SHP77 treated with DMSO at 0.1 percent for 48 hours (cell line): ENCODE data around the gene SHBG.
"Not testable (repeated sequence)": the region's sequence is repeated elsewhere in the genome, so short reads cannot be mapped to it uniquely, and the experiment has no call there.

ENCODE experiments used
- DNase-seq: peaks from one replicate; lab custom pipeline; 2025; lab: John Stamatoyannopoulos, UW

The SHBG gene

DNA sequence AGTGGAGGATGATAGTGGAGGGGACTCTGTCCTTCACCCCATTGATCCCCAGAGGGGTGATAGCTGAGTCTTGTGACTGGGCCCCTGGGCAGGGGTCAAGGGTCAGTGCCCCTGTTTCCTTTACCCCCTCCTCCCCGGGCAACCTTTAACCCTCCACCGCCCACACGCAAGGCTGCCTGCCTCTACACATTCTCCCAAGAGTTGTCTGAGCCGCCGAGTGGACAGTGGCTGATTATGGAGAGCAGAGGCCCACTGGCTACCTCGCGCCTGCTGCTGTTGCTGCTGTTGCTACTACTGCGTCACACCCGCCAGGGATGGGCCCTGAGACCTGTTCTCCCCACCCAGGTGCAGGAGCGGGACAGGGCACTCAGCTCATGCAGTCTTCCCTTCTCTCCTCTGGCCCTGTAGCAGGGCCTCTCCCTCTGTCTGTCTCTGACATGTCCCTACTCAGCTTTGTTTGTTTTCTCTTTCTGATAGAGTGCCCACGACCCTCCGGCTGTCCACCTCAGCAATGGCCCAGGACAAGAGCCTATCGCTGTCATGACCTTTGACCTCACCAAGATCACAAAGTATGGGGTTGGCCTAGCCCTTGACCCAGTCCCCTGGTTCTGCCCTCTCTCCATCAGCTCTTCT, at the start of gene SHBG:
SHBG (plus strand) TSS at position 197 of the 633 bp plus-strand sequence; CDS start at position 235, 38 bp downstream.
- no peak for DNase-seq

DNA sequence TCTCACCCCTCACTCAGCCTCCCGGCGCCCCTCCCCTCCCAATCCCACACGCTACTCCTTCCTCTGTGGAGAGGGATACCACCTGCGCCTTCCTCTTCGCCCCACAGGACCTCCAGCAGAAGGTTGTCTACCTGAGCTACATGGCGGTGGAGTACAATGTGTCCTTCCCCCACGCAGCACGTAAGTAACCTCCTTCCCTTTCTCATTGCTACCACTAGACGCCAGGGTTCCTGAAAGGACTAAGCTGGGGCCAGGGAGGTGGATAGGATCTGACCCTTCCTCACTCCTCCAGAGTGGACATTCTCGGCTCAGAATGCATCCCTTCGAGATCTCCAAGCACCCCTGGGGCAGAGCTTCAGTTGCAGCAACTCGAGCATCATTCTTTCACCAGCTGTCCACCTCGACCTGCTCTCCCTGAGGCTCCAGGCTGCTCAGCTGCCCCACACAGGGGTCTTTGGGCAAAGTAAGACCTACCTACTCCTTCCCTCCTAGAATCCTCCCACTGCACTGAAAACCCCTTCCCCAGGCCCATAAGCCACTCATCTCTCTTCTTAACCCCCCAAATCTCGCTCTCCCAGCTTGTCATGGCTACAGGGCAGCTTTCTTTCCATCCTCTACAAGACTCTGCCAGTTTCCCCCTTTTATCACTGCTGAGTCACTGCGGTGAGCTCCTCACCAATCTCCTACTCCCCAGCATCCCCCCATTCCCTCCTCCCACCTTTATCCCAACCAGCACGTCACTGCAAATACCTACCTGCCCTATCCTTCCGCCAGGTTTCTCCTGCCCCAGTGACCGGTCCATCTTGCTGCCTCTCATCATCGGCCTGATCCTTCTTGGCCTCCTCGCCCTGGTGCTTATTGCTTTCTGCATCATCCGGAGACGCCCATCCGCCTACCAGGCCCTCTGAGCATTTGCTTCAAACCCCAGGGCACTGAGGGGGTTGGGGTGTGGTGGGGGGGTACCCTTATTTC, 49.0 kb upstream of the SHBG start:
- DNase-seq: no peak

- DNase-seq: no peak
Observed at GRCh38 chr17:7582396-7583252, 47.3 kb upstream of the SHBG start.

GRCh38 chr17:7583253-7584109, 46.5 kb upstream of the SHBG start, which contains the start of gene MPDU1:
Gene MPDU1, plus strand, starts transcription at chr17:7583852. Its CDS starts 11 bp downstream, at chr17:7583863.
- peak; percentile 98 for DNase-seq

DNA sequence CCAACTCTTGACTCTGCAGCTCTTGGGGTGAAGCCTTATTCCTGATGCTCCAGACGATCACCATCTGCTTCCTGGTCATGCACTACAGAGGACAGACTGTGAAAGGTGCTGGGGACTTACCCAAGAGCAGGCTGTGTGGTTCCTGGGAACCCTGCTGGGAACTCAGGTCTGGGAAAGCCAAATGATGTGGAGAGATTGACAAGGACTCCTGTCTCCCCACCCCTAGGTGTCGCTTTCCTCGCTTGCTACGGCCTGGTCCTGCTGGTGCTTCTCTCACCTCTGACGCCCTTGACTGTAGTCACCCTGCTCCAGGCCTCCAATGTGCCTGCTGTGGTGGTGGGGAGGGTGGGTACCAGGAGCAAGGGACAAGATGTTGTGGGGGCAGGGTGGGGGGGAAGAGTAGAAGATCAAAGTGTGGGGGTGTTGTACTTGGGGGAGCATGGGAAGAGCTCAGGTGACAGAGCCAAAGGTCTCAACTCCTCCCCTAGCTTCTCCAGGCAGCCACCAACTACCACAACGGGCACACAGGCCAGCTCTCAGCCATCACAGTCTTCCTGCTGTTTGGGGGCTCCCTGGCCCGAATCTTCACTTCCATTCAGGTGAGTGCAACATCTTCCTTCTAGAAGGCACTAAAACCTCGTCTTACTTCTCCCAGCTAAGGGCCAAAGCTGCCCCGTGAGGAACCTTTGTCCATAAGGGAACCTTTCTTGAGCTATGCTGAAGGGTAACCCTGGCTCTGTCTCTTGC, 43.1 kb upstream of the SHBG start:
- DNase-seq: peak; percentile 19

DNA sequence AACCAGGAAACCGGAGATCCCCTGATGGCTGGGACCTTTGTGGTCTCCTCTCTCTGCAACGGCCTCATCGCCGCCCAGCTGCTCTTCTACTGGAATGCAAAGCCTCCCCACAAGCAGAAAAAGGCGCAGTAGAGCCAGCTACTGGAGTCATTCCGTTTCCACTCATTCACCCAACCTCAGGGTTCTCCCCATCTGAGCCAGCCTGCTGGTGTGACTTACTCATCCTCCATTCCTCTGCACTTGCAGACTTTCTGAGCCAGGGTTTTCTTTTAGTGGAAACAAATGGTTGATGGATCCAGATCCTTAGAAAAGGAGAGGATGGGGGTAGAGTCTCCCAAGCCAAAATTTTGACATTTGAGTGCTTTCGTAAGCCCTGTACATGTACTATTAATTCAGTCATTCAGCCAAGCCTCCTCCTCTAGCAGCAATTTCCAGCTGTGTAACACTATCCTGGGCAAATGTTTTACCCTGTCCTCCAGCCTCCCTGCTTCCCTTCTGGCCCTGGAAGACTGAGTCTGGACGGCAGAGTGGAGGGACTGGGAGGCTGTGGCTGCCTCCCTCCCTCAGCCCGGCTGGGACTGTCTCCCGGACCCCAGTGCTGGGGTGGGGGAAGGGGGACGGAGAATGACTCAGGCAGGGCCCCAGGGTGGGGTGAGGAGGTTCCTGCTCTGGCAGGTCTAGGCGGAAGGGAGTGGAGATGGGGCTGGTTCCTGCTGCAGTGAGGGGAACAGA, 42.3 kb upstream of the SHBG start:
- DNase-seq: no peak

DNA sequence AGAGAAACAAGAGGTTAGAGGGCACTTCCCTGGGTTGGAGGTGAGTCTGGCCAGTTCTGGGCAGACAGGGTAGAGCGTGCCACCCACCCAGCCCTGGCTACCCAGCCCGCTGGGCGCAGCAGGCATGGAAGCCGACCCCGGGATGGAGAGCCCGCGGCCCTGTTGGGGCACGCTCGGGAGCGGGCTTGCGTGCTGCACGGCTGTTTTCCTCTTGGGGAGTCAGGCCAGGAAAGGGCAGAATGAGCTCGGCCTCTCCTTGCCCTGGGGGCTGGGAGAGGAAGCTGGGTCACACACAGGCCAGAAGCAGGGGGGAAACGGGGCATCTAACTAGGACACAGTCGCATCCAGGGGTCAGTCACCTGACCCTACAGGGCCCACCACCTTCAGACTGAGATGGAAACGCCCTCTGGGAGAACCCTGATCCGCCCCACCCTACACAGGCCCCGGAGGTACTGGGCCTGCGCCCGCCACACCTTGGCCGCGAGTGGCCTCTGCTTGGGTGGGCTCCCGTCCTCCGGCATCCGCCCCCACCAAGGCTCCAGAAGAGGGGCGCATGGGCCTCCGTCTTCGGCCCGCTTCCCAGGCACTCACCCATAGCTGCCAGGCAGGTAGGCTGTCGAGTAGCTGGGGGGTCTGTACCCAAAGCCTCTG, 41.3 kb upstream of the SHBG start:
- no peak for DNase-seq

GRCh38 chr17:7589204-7589868, 40.6 kb upstream of the SHBG start:
- peak; percentile 80 for DNase-seq

DNA sequence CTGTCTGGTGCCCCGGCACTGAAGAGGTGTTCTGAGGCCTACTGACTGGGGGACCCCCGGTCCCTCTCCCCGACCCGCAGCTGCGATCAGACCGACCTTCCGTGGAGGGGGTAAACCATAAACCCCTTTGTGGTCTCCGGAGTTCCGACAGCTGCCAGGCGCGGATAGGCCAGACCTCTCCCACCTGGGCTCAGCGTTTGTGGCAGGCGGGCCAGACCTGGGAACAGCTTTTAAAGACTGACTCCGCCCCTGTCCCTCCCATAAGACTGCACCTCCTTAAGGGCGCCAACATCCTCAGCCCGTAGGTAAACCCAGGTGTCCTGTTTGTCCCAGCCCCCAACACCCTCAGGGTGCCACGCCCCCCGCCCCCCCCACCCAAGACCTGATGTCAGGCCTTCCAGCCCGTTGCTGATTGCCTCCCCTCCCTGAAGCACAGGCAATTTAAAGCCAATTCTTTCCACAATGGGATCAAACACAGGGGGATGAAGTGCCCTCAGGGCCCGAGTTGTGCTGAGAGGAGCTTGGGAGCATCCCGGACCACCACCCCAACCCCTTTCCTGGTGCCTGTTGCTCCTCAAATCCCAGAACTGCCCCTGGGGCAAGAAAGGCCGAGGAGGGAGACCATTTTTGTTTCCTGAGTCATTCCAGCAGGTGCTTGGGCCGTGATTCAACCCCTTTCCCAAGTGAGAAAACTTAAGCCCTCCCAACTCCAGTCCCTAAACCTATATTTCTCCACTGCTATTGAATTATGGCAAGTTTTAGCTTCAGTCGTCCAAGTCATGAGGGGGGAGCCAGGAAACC, 39.8 kb upstream of the SHBG start, which contains the start of gene SOX15:
SOX15 (minus strand) TSS at position 204 of the 801 bp plus-strand sequence. CDS start 418 bp downstream, outside the sequence.
- DNase-seq: no peak

DNA sequence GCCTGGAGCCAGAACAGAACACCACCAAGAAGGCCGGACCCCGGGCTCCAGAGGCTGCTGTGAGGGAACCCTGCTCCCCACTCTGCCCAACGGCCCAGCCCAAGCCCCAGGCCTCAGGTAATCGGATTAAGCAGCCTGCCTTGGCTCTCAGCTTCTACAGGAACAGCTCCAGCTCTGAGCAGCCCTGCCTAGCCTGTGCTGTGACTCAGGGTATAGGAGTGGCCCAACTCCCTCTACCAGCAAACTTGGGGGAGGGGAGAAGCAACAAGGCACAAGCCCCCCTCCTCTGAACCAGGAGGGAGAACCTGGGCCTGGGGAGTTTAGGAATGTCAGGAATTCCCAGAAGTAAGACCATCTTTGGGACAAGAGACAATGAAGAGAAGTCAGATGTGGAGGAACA, 39.2 kb upstream of the SHBG start:
- DNase-seq: no peak

GRCh38 chr17:7591596-7591995, 38.3 kb upstream of the SHBG start:
- no peak for DNase-seq

DNA sequence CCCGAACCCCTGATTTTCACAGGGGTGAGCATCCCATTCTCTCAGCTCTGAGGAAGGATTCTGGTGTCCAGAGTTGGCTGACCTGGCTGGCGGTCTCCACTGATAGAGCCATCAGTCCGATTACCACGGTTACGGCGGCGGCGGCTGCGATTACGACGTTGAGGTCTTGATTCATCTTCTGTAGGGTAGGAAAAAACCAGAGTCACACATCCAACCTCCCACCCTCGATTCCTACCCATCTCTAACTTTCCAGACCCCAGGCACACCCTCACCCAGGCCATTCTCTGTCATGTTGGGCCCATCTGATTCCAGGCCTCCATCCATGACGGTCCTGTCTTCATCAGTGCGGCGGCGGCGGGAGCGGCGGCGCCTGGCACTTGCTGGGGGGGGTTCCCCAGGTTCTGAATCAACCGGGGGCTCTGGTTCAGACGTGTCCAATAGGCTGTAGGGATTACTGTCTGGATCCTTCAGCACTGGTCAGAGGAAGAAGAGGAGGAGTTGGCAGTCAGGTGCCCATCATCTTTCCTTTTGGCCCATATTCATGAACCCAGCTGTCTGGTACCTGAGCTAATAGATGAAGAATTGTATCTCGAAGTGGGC, 37.4 kb upstream of the SHBG start:
- DNase-seq: no peak

DNA sequence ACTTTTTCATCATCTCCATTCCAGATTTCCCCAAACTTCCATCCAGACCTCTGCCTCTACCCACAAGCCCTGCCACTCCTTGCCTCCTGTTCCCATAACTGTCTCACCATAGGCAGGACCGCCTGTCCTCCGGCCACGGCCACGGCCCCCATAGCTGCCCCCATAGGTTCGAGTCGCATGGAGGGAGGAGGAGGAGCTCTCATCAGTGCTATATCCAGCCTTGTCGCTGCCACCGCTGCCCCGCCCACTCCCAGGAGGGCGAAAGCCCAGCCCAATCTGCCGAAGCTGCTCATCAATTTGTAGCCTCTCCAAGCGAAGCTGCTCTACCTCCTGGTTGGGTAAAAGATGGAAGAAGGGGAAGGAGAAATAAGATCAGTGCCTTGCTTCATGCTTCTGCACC, 36.6 kb upstream of the SHBG start:
- no peak for DNase-seq

DNA sequence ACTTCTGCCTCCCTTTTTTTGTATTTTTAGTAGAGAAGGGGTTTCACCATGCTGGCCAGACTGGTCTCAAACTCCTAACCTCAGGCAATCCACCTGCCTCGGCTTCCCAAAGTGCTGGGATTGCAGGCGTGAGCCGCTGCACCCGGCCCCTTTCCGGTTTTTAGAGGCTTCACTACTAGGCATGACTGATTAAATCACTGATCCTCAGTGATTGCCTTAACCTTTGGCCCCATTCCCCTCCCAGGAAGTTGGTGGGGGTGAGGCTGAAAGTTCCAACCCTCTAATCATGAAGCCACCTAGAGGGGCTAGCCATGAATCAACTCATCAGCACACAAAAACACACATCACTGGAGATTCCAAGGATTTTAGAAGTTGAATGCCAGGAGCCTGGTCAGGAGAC, 32.4 kb upstream of the SHBG start:
- not testable (repeated sequence) for DNase-seq

DNA sequence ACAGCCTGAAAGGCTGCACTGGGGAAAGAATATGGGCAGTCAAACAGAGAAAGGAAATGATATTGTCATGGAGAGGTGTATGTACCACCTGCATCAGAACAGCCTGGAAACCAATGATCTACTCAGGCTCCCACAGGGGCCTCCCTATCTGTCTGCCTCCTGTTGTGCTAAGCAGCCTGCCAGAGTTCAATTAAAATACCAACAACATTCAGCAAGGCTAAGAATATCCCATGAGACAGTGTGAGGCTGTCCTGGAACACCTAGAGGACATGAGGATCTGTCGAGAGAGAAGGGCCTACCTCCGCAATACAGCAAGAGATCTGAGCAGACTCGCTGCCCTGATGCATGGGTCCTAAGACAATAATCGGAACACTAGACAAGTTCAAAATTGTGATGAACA, 23.7 kb upstream of the SHBG start:
- no peak for DNase-seq

DNA sequence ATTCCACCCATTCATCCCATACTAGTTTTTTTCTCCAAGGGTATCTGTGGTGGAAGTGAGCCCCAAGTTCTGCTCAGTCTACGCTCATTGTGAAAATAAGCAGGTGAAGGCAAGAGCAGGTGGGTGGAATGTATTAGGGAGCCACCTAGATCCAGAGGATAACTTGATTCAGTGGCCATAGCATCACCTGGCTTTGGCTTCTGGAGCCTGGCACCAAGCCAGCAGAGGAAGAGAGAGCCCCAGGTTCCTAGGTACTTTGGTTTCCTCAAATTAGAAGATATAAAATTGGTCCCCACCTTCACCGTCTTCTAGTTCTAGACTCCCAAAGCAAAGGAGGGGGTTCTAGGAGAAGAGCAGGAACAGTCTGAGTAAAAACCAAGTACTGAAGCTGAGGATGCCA, 19.3 kb upstream of the SHBG start:
- no peak for DNase-seq

- DNase-seq: no peak
Observed at GRCh38 chr17:7611635-7612293, 18.2 kb upstream of the SHBG start.
